Measurements from ENCODE around the gene DPF3.

The DPF3 gene

GRCh38 chr14:72662214-72662613, 231.7 kb downstream of the DPF3 start:
- Histone ChIP-seq H3K23ac (ENCODE audit: low read length) (no peak overlapping the region), H3K4me3 (ENCODE audit: low read depth, low read length) (no peak overlapping the region), H3K27me3 (ENCODE audit: insufficient read depth, low read length) (no peaks in the 10 kb centered on the region), H2BK120ac (ENCODE audit: insufficient read depth, low read length, poor library complexity) (no peak overlapping the region), H2AFZ (ENCODE audit: insufficient read depth, low read length, poor library complexity) (no peak overlapping the region), H3K79me2 (ENCODE audit: control insufficient read depth, insufficient read depth, low read length, poor library complexity) (no peaks in the 10 kb centered on the region), H4K12ac (ENCODE audit: low read depth, low read length) (no peak overlapping the region), H4K91ac (ENCODE audit: low read depth, low read length) (no peak overlapping the region), H3K18ac (ENCODE audit: low read length) (no peak overlapping the region), H2BK12ac (ENCODE audit: low read length) (no peak overlapping the region), H3K4me2 (ENCODE audit: low read length) (no peak overlapping the region), H3K4me1 (ENCODE audit: control insufficient read depth in 1 of 2, insufficient read depth in 2 of 2, low read length in 2 of 2) (peaks cover 0 to 2% of the 10 kb centered on the region in 2 experiments), H3K4ac (ENCODE audit: low read depth, low read length) (no peak overlapping the region), H3K9ac (ENCODE audit: low read length) (no peak overlapping the region), H2BK5ac (ENCODE audit: low read depth, low read length, poor library complexity) (no peak overlapping the region), H3K36me3 (ENCODE audit: control insufficient read depth in 1 of 2, insufficient read depth in 2 of 2, low read length in 2 of 2) (no peaks in the 10 kb centered on the region), H2AK5ac (ENCODE audit: low read length) (no peak overlapping the region), H4K8ac (ENCODE audit: low read depth, low read length) (no peak overlapping the region), H3K79me1 (ENCODE audit: low read length) (no peaks in the 10 kb centered on the region), H3K9me3 (ENCODE audit: insufficient read depth, low read depth, low read length) (no peaks in the 10 kb centered on the region), H3K14ac (ENCODE audit: low read length) (no peak overlapping the region), H3K27ac (ENCODE audit: low read depth, low read length) (no peak overlapping the region)
- no peak for DNase-seq
- no CpG with 5 or more reads among the region's 2 CpGs for WGBS (ENCODE audit: extremely low coverage, insufficient coverage, insufficient read length)

- no peaks in the 10 kb centered on the region for H3K79me1 ChIP-seq (ENCODE audit: low read length)
- H2AFZ ChIP-seq (ENCODE audit: insufficient read depth, low read length, poor library complexity): no peak overlapping the region
- no peak overlapping the region for H3K4ac ChIP-seq (ENCODE audit: low read depth, low read length)
- no peak overlapping the region for H3K27ac ChIP-seq (ENCODE audit: low read depth, low read length)
- no peak overlapping the region for H2BK120ac ChIP-seq (ENCODE audit: insufficient read depth, low read length, poor library complexity)
- no peaks in the 10 kb centered on the region for H3K79me2 ChIP-seq (ENCODE audit: control insufficient read depth, insufficient read depth, low read length, poor library complexity)
- no peak overlapping the region for H2BK5ac ChIP-seq (ENCODE audit: low read depth, low read length, poor library complexity)
- no peaks in the 10 kb centered on the region for H3K27me3 ChIP-seq (ENCODE audit: insufficient read depth, low read length)
- no peak overlapping the region for H2AK5ac ChIP-seq (ENCODE audit: low read length)
- no peak overlapping the region for H4K12ac ChIP-seq (ENCODE audit: low read depth, low read length)
- no peak overlapping the region for H3K4me2 ChIP-seq (ENCODE audit: low read length)
- H3K9ac ChIP-seq (ENCODE audit: low read length): no peak overlapping the region
- H3K36me3 ChIP-seq (ENCODE audit: control insufficient read depth in 1 of 2, insufficient read depth in 2 of 2, low read length in 2 of 2): no peaks in the 10 kb centered on the region
- no peaks in the 10 kb centered on the region for H3K9me3 ChIP-seq (ENCODE audit: insufficient read depth, low read depth, low read length)
- no peak for DNase-seq
- H4K8ac ChIP-seq (ENCODE audit: low read depth, low read length): no peak overlapping the region
- no CpG with 5 or more reads among the region's 1 CpG for WGBS (ENCODE audit: extremely low coverage, insufficient coverage, insufficient read length)
- H3K4me1 ChIP-seq (ENCODE audit: control insufficient read depth in 1 of 2, insufficient read depth in 2 of 2, low read length in 2 of 2): peaks cover 0 to 4% of the 10 kb centered on the region in 2 experiments
- H3K18ac ChIP-seq (ENCODE audit: low read length): no peak overlapping the region
- H3K23ac ChIP-seq (ENCODE audit: low read length): no peak overlapping the region
- no peak overlapping the region for H2BK12ac ChIP-seq (ENCODE audit: low read length)
- H3K14ac ChIP-seq (ENCODE audit: low read length): no peak overlapping the region
- H3K4me3 ChIP-seq (ENCODE audit: low read depth, low read length): no peak overlapping the region
- H4K91ac ChIP-seq (ENCODE audit: low read depth, low read length): no peak overlapping the region
Observed at GRCh38 chr14:72657214-72657921, 236.5 kb downstream of the DPF3 start.

- H2BK120ac ChIP-seq (ENCODE audit: insufficient read depth, low read length, poor library complexity): no peak overlapping the region
- H3K23ac ChIP-seq (ENCODE audit: low read length): no peak overlapping the region
- H3K36me3 ChIP-seq (ENCODE audit: control insufficient read depth in 1 of 2, insufficient read depth in 2 of 2, low read length in 2 of 2): no peaks in the 10 kb centered on the region
- H3K9me3 ChIP-seq (ENCODE audit: insufficient read depth, low read depth, low read length): no peaks in the 10 kb centered on the region
- H3K79me1 ChIP-seq (ENCODE audit: low read length): no peaks in the 10 kb centered on the region
- no CpG with 5 or more reads among the region's 8 CpGs for WGBS (ENCODE audit: extremely low coverage, insufficient coverage, insufficient read length)
- H2BK12ac ChIP-seq (ENCODE audit: low read length): no peak overlapping the region
- H3K4me1 ChIP-seq (ENCODE audit: control insufficient read depth in 1 of 2, insufficient read depth in 2 of 2, low read length in 2 of 2): peaks cover 4 to 15% of the 10 kb centered on the region in 2 experiments
- H3K27me3 ChIP-seq (ENCODE audit: insufficient read depth, low read length): no peaks in the 10 kb centered on the region
- no peak overlapping the region for H3K14ac ChIP-seq (ENCODE audit: low read length)
- no peak overlapping the region for H3K9ac ChIP-seq (ENCODE audit: low read length)
- no peak for DNase-seq
- no peak overlapping the region for H3K4me2 ChIP-seq (ENCODE audit: low read length)
- no peak overlapping the region for H2BK5ac ChIP-seq (ENCODE audit: low read depth, low read length, poor library complexity)
- H3K79me2 ChIP-seq (ENCODE audit: control insufficient read depth, insufficient read depth, low read length, poor library complexity): no peaks in the 10 kb centered on the region
- no peak overlapping the region for H3K27ac ChIP-seq (ENCODE audit: low read depth, low read length)
- H3K4ac ChIP-seq (ENCODE audit: low read depth, low read length): no peak overlapping the region
- H4K12ac ChIP-seq (ENCODE audit: low read depth, low read length): no peak overlapping the region
- H3K4me3 ChIP-seq (ENCODE audit: low read depth, low read length): no peak overlapping the region
- H2AFZ ChIP-seq (ENCODE audit: insufficient read depth, low read length, poor library complexity): no peak overlapping the region
- H2AK5ac ChIP-seq (ENCODE audit: low read length): no peak overlapping the region
- H4K8ac ChIP-seq (ENCODE audit: low read depth, low read length): no peak overlapping the region
- no peak overlapping the region for H3K18ac ChIP-seq (ENCODE audit: low read length)
- H4K91ac ChIP-seq (ENCODE audit: low read depth, low read length): no peak overlapping the region
Observed at GRCh38 chr14:72653026-72653425, 240.9 kb downstream of the DPF3 start.

GRCh38 chr14:72652179-72652578, 241.7 kb downstream of the DPF3 start:
- no peak overlapping the region for H3K4ac ChIP-seq (ENCODE audit: low read depth, low read length)
- H3K18ac ChIP-seq (ENCODE audit: low read length): no peak overlapping the region
- no peaks in the 10 kb centered on the region for H3K79me1 ChIP-seq (ENCODE audit: low read length)
- no CpG with 5 or more reads among the region's 4 CpGs for WGBS (ENCODE audit: extremely low coverage, insufficient coverage, insufficient read length)
- no peak overlapping the region for H3K27ac ChIP-seq (ENCODE audit: low read depth, low read length)
- H3K4me3 ChIP-seq (ENCODE audit: low read depth, low read length): no peak overlapping the region
- H3K79me2 ChIP-seq (ENCODE audit: control insufficient read depth, insufficient read depth, low read length, poor library complexity): no peaks in the 10 kb centered on the region
- H2BK5ac ChIP-seq (ENCODE audit: low read depth, low read length, poor library complexity): no peak overlapping the region
- no peak overlapping the region for H4K12ac ChIP-seq (ENCODE audit: low read depth, low read length)
- no peaks in the 10 kb centered on the region for H3K9me3 ChIP-seq (ENCODE audit: insufficient read depth, low read depth, low read length)
- H3K36me3 ChIP-seq (ENCODE audit: control insufficient read depth in 1 of 2, insufficient read depth in 2 of 2, low read length in 2 of 2): no peaks in the 10 kb centered on the region
- peaks cover 5 to 16% of the 10 kb centered on the region in 2 experiments for H3K4me1 ChIP-seq (ENCODE audit: control insufficient read depth in 1 of 2, insufficient read depth in 2 of 2, low read length in 2 of 2)
- H3K14ac ChIP-seq (ENCODE audit: low read length): no peak overlapping the region
- H3K23ac ChIP-seq (ENCODE audit: low read length): no peak overlapping the region
- H4K91ac ChIP-seq (ENCODE audit: low read depth, low read length): no peak overlapping the region
- H2AK5ac ChIP-seq (ENCODE audit: low read length): no peak overlapping the region
- no peak overlapping the region for H2BK12ac ChIP-seq (ENCODE audit: low read length)
- H2BK120ac ChIP-seq (ENCODE audit: insufficient read depth, low read length, poor library complexity): no peak overlapping the region
- H2AFZ ChIP-seq (ENCODE audit: insufficient read depth, low read length, poor library complexity): no peak overlapping the region
- no peak overlapping the region for H4K8ac ChIP-seq (ENCODE audit: low read depth, low read length)
- DNase-seq: no peak
- no peak overlapping the region for H3K4me2 ChIP-seq (ENCODE audit: low read length)
- no peaks in the 10 kb centered on the region for H3K27me3 ChIP-seq (ENCODE audit: insufficient read depth, low read length)
- no peak overlapping the region for H3K9ac ChIP-seq (ENCODE audit: low read length)

Data from trophoblast cell (in vitro differentiated cells and primary cell).